PFSK-1 (cell line): ENCODE results near the gene FOXJ3.

Experiments
- FOXP2 ChIP-seq: optimal IDR thresholded peaks from 2 replicates; pipeline ENCODE3; 2011; ENCODE audit warnings: borderline replicate concordance, control low read depth, inconsistent platforms; ENCODE audit not compliant: insufficient read depth; ENCODE audit errors: extremely low read length, extremely low read depth
- POLR2AphosphoS5 ChIP-seq: IDR thresholded peaks from 2 replicates; pipeline ENCODE4 v1.6.1; 2012; ENCODE audit warnings: low read depth, mild to moderate bottlenecking, control low read depth, low read length, moderate library complexity
- SIN3A ChIP-seq: IDR thresholded peaks from 2 replicates; pipeline ENCODE4 v1.6.1; 2012; ENCODE audit warnings: mild to moderate bottlenecking, low read length, moderate library complexity, borderline replicate concordance; ENCODE audit not compliant: insufficient read depth
- TAF1 ChIP-seq: IDR thresholded peaks from 2 replicates; pipeline ENCODE4 v1.6.1; 2012; ENCODE audit warnings: low read length, control low read depth, borderline replicate concordance; ENCODE audit not compliant: insufficient read depth
- TF ChIP-seq, protein P1 (sequence below), 2 experiments: IDR thresholded peaks; 2 replicates each; pipeline versions ENCODE4 v1.6.1 to v1.8.0; 2011 to 2012; ENCODE audit warnings: low read depth in 2 of 2, low read length in 2 of 2, control low read depth in 1 of 2, inconsistent platforms in 1 of 2, mild to moderate bottlenecking in 1 of 2, moderate library complexity in 1 of 2; ENCODE audit not compliant: insufficient read depth in 1 of 2

DNA sequence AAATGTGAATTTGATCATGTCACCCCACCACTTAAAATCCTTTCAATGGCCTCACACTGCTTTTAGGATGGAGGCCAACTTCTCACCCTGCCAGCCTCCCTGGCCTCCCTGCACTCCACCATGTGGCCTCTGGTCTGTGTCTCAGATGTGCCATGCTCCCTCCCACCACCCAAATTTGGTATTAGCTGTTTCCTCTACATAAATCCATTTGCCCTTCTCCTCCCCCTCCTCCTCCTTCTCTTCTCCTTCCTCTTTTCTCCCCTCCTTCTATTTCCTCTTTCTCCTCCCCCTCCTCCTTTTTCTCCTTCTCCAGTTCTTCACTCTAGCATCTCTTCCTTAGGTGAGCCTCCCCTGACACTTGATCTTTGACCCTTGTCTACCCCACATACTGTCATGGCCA lies 198.6 kb downstream of the FOXJ3 start:
- TF ChIP-seq POLR2AphosphoS5: no peak
- no peak for TF ChIP-seq TAF1
- TF ChIP-seq, protein P1, sequence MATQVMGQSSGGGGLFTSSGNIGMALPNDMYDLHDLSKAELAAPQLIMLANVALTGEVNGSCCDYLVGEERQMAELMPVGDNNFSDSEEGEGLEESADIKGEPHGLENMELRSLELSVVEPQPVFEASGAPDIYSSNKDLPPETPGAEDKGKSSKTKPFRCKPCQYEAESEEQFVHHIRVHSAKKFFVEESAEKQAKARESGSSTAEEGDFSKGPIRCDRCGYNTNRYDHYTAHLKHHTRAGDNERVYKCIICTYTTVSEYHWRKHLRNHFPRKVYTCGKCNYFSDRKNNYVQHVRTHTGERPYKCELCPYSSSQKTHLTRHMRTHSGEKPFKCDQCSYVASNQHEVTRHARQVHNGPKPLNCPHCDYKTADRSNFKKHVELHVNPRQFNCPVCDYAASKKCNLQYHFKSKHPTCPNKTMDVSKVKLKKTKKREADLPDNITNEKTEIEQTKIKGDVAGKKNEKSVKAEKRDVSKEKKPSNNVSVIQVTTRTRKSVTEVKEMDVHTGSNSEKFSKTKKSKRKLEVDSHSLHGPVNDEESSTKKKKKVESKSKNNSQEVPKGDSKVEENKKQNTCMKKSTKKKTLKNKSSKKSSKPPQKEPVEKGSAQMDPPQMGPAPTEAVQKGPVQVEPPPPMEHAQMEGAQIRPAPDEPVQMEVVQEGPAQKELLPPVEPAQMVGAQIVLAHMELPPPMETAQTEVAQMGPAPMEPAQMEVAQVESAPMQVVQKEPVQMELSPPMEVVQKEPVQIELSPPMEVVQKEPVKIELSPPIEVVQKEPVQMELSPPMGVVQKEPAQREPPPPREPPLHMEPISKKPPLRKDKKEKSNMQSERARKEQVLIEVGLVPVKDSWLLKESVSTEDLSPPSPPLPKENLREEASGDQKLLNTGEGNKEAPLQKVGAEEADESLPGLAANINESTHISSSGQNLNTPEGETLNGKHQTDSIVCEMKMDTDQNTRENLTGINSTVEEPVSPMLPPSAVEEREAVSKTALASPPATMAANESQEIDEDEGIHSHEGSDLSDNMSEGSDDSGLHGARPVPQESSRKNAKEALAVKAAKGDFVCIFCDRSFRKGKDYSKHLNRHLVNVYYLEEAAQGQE (IDR thresholded peaks at IDR 0.05; ENCODE audit: insufficient read depth in 1 of 2, low read depth in 2 of 2, low read length in 2 of 2): no peak
- TF ChIP-seq SIN3A: no peak
- no peak for TF ChIP-seq FOXP2
